ENCODE data around the gene SGF29. TPM values are rescaled to one million over a fixed set of nuclear protein-coding genes. Genes with fewer than 3 reads are reported as not detected.

The SGF29 gene
- total RNA-seq, 2 donors from 2014 or later = 25.2 to 30.7 TPM

DNA sequence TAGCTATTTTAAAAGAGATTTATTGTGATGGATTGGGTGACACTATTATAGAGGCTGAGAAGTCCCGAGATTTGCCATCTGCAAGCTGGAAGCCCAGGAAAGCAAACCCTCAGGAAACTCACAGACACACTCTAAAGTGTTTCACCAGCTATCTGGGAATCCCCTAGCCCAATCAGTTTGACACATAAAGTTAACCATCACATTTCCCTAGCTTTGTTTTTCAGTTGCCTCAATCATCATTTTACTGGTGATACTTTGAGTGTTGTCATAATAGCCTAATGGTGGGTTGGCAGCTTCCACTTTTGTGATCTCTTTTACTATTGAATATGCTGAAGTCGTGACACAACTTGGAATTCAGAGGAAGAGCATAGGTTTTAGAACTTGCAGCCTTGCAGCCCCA, 1.8 kb downstream of the SGF29 start:
- Histone ChIP-seq H3K4me1 (peaks cover 20% of the 10 kb centered on the region), H3K4me3 (no peak overlapping the region), H3K9me3 (no peaks in the 10 kb centered on the region), H3K36me3 (replicated peaks in 1 of 2; ENCODE audit: insufficient read depth in 1 of 2, low read depth in 2 of 2) (no peaks in the 10 kb centered on the region), H3K27me3 (no peaks in the 10 kb centered on the region), H3K27ac (no peak overlapping the region)
- WGBS, 2 donors = 84 to 92% methylated on average over 2 of the region's 2 CpGs
- intact Hi-C loops (cut with DNase I) = no loop called here
- no peak for DNase-seq
- no peak for ATAC-seq
- TF ChIP-seq POLR2A (IDR thresholded peaks at IDR 0.05) = no peak
- TF ChIP-seq, protein P1, sequence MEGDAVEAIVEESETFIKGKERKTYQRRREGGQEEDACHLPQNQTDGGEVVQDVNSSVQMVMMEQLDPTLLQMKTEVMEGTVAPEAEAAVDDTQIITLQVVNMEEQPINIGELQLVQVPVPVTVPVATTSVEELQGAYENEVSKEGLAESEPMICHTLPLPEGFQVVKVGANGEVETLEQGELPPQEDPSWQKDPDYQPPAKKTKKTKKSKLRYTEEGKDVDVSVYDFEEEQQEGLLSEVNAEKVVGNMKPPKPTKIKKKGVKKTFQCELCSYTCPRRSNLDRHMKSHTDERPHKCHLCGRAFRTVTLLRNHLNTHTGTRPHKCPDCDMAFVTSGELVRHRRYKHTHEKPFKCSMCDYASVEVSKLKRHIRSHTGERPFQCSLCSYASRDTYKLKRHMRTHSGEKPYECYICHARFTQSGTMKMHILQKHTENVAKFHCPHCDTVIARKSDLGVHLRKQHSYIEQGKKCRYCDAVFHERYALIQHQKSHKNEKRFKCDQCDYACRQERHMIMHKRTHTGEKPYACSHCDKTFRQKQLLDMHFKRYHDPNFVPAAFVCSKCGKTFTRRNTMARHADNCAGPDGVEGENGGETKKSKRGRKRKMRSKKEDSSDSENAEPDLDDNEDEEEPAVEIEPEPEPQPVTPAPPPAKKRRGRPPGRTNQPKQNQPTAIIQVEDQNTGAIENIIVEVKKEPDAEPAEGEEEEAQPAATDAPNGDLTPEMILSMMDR (IDR thresholded peaks at IDR 0.05) = no peak

DNA sequence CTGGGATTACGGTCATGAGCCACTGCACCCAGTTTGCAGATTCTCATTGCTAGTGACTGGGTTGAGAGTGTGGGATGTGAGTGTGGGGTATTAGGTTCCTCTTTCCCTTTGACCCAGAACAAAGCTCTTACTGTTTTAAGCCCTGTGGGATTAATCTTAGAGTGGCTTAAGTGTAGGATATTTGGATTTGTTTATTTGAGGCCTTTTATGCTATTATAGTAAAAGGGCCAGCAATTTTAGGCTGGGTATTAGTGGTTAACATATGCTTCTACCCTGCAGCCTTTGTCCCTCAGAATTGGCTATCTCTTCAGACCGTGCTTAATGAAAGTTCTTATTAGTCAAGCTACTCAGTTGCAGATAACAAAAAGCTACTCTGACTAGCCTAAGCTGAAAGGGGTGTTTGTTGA, 3.2 kb downstream of the SGF29 start:
- no peaks in the 10 kb centered on the region for H3K36me3 ChIP-seq (replicated peaks in 1 of 2; ENCODE audit: insufficient read depth in 1 of 2, low read depth in 2 of 2)
- H3K27ac ChIP-seq = no peak overlapping the region
- no peaks in the 10 kb centered on the region for H3K9me3 ChIP-seq
- no peaks in the 10 kb centered on the region for H3K27me3 ChIP-seq
- H3K4me1 ChIP-seq = peaks cover 28% of the 10 kb centered on the region
- 60 to 64% methylated on average over 2 of the region's 2 CpGs for WGBS, 2 donors
- H3K4me3 ChIP-seq = no peak overlapping the region
- TF ChIP-seq POLR2A (IDR thresholded peaks at IDR 0.05) = no peak
- TF ChIP-seq, protein P1 (IDR thresholded peaks at IDR 0.05) = no peak
- intact Hi-C loops (cut with DNase I) = no loop called here
- DNase-seq (no peak), ATAC-seq (no peak)

DNA sequence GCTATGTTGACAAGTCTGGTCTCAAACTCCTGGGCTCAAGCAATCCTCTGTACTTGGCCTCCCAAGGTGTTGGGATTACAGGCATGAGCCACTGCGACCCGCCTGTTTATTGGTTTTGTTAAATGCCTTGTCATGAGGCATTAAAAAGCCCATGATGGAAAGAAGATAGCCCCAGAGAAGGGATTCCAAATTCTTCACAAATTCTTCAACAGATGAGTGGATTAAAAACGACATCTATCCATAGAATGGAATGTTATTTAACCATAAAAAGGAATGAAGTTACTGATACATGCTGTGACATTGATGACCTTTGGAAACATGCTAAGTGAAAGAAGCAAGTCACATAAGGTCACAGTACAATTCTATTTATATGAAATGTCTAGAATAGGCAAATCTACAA, 4.7 kb downstream of the SGF29 start:
- WGBS, 2 donors = 83 to 96% methylated on average over 3 of the region's 3 CpGs
- Histone ChIP-seq H3K27ac (no peak overlapping the region), H3K4me3 (no peak overlapping the region), H3K4me1 (peaks cover 26% of the 10 kb centered on the region), H3K27me3 (no peaks in the 10 kb centered on the region), H3K9me3 (no peaks in the 10 kb centered on the region), H3K36me3 (replicated peaks in 1 of 2; ENCODE audit: insufficient read depth in 1 of 2, low read depth in 2 of 2) (no peaks in the 10 kb centered on the region)
- intact Hi-C loops (cut with DNase I) = no loop called here
- no peak for TF ChIP-seq POLR2A (IDR thresholded peaks at IDR 0.05)
- TF ChIP-seq, protein P1 (IDR thresholded peaks at IDR 0.05) = no peak
- DNase-seq (no peak), ATAC-seq (no peak)

DNA sequence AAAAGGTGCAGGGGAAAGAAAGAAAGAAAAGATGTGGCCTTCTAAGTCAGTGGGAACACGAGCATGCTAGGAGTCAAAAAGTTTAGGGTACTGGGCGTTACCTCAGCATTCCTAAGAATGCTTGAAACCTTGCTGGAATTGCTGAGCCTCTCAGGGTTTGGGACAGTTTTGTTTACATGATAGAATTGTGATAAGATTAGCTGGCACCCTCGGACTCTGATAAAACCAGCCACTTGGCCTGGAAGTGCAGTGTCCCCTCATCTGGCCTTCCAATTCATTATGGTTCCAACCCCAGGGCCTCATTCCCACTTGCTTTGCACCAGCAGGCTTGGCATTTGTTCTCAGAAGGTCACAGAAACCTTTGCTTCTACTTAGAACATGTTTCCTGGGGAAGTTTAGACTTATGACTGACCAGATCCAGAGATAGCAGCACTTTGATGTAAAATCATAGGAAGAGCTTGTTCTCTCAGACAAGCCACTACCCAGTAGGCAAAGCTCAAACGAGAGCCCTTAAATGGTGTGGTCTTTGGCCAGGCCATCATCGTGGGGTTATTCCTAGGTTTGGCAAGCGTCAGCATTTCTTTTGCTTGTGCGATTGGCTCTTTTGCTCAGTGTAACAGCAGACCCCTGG, 8.0 kb downstream of the SGF29 start:
- WGBS, 2 donors = 58 to 66% methylated on average over 7 of the region's 7 CpGs
- TF ChIP-seq, protein P1 (IDR thresholded peaks at IDR 0.05) = no peak
- no peak for TF ChIP-seq POLR2A (IDR thresholded peaks at IDR 0.05)
- intact Hi-C loops (cut with DNase I) = no loop called here
- H3K4me3 ChIP-seq = no peak overlapping the region
- DNase-seq (no peak), ATAC-seq (no peak)
- H3K9me3 ChIP-seq = no peaks in the 10 kb centered on the region
- H3K4me1 ChIP-seq = peaks cover 10% of the 10 kb centered on the region
- H3K27me3 ChIP-seq = no peaks in the 10 kb centered on the region
- no peaks in the 10 kb centered on the region for H3K36me3 ChIP-seq (replicated peaks in 1 of 2; ENCODE audit: insufficient read depth in 1 of 2, low read depth in 2 of 2)
- H3K27ac ChIP-seq = no peak overlapping the region

DNA sequence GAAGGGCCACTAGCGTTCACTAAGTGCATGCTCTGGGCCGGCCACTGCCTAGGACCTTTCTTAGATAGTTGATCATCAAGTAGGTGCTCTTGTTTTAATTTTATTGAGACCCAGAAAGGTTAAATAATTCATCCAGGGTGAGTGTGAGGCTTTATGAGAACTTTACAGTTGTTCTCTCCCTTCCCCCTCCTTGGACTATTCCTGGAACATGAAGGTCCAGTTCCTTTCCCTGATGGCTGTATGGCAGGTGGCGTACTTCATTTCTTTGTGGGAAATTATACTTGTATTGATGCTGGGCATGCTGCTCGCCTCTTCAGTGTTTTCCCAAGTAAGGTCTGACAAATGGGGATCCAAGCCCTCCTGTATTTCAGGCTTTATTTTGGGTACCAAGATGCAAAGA, 8.5 kb downstream of the SGF29 start:
- DNase-seq (no peak), ATAC-seq (no peak)
- H3K36me3 ChIP-seq (replicated peaks in 1 of 2; ENCODE audit: insufficient read depth in 1 of 2, low read depth in 2 of 2) = no peaks in the 10 kb centered on the region
- TF ChIP-seq, protein P1 (IDR thresholded peaks at IDR 0.05) = no peak
- TF ChIP-seq POLR2A (IDR thresholded peaks at IDR 0.05) = no peak
- H3K4me3 ChIP-seq = no peak overlapping the region
- H3K9me3 ChIP-seq = no peaks in the 10 kb centered on the region
- intact Hi-C loops (cut with DNase I) = no loop called here
- H3K4me1 ChIP-seq = peaks cover 10% of the 10 kb centered on the region
- H3K27ac ChIP-seq = no peak overlapping the region
- 94 to 100% methylated on average over 4 of the region's 4 CpGs for WGBS, 2 donors
- no peaks in the 10 kb centered on the region for H3K27me3 ChIP-seq
